NT2/D1 (cell line): ENCODE measurements around the gene HECTD2.
"Not testable (repeated sequence)": the region's sequence is repeated elsewhere in the genome, so short reads cannot be mapped to it uniquely, and the experiment has no call there.

Experiments used
- DNase-seq: peaks from one replicate; pipeline ENCODE4 v3.0.0-alpha.2; 2011; ENCODE audit warnings: low read depth, low spot score
- H3K27me3 ChIP-seq: 2 replicates; pipeline ENCODE4 v1.6.0; 2011; ENCODE audit warnings: mild to moderate bottlenecking; ENCODE audit not compliant: insufficient read length, insufficient read depth
- H3K36me3 ChIP-seq: 2 replicates; pipeline ENCODE4 v1.6.1; 2011; ENCODE audit warnings: mild to moderate bottlenecking, low read length, mixed read lengths; ENCODE audit not compliant: insufficient read depth, insufficient read length
- H3K4me1 ChIP-seq: 2 replicates; pipeline ENCODE4 v1.5.1; 2011; ENCODE audit not compliant: insufficient read depth, insufficient read length
- H3K4me3 ChIP-seq: 2 replicates; pipeline ENCODE4 v1.5.1; 2011; ENCODE audit warnings: low read depth; ENCODE audit not compliant: insufficient read length
- H3K9ac ChIP-seq: 2 replicates; pipeline ENCODE4 v1.6.0; 2011; ENCODE audit warnings: low read depth; ENCODE audit not compliant: insufficient read length
- H3K9me3 ChIP-seq: 2 replicates; pipeline ENCODE4 v1.5.1; 2011; ENCODE audit warnings: mild to moderate bottlenecking, low read length; ENCODE audit not compliant: insufficient read depth
- SUZ12 ChIP-seq: IDR thresholded peaks from 2 replicates; pipeline ENCODE4 v1.6.1; 2011; ENCODE audit not compliant: insufficient read length, insufficient read depth; ENCODE audit errors: extremely low read depth
- YY1 ChIP-seq: IDR thresholded peaks from 2 replicates; pipeline ENCODE4 v1.6.1; 2011; ENCODE audit not compliant: insufficient read length, insufficient read depth
- ZNF274 ChIP-seq: IDR thresholded peaks from 2 replicates; pipeline ENCODE4 v1.6.1; 2011; ENCODE audit warnings: mild to moderate bottlenecking, low read depth, low read length

HECTD2 gene

DNA sequence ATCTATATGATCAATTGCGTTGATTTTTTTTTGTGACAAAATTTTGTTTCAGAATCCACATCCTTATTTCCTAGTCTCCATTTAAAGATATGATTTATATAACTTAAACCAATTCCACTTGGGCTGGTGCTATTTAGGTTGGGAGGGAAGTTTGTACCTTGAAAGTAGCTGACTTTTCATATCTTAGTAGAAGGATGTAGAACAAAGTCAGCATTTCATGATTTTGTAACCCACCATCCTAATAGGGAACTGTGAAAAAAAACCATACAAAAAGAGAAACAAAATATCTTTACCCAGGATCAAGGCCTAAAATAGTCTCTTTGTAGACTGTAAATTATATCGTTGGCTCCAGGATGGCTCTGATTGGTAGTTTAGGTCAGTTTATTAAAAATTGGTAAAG is 8.3 kb downstream of the HECTD2 start:
- H3K9ac ChIP-seq: no peak overlapping the region

DNA sequence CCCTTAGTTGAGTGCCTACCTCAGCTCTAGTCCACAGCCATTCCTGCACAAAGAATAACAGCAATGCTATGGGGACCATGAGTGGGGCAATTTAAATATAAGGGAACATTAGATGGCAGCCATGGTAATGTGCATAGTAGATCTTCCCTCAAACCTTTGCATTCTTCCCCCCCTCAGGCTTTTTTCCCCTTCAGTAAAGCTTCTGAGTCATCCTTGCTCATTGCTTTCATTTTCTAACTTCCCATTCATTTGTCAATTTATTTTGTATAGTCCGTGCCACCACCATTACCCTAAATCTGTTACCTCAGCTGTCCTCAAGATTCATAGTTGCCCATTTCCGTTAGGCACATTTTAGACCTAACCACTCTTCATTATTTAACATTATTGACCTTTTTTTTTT is 10.7 kb downstream of the HECTD2 start:
- TF ChIP-seq ZNF274: no peak
- no peak for TF ChIP-seq YY1
- TF ChIP-seq SUZ12: no peak

More for the DNA sequence above, 8.3 kb downstream of the HECTD2 start:
- TF ChIP-seq SUZ12 (no peak), ZNF274 (no peak), YY1 (no peak)
- Histone ChIP-seq H3K4me3 (no peak overlapping the region), H3K4me1 (no peaks in the 10 kb centered on the region), H3K27me3 (no peaks in the 10 kb centered on the region), H3K36me3 (no peaks in the 10 kb centered on the region), H3K9me3 (no peaks in the 10 kb centered on the region)
- no peak for DNase-seq

DNA sequence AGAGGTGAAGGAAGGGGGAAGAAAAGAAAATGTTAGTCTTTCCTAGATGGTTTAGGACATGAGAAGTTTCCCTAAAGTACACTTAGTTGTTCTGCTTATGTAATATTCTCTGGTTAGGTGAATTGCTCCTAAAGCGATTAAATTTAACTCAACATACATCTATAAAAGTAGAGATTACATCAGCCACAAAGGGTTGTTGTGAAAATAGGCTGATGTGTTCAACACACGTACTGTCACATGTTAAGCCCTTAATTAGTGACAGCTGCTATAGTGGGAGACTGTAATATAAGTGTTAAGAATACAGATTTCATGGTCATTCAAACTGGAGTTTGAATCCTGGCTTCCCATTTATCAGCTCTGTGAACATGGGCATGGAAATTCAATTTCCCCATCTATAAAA is 12.8 kb downstream of the HECTD2 start:
- Histone ChIP-seq H3K9ac (no peak overlapping the region), H3K9me3 (no peaks in the 10 kb centered on the region), H3K4me3 (no peak overlapping the region), H3K27me3 (no peaks in the 10 kb centered on the region), H3K36me3 (no peaks in the 10 kb centered on the region), H3K4me1 (no peaks in the 10 kb centered on the region)
- DNase-seq: no peak
- TF ChIP-seq YY1 (no peak), SUZ12 (no peak)

More for the DNA sequence above, 10.7 kb downstream of the HECTD2 start:
- Histone ChIP-seq H3K27me3 (no peaks in the 10 kb centered on the region), H3K9ac (no peak overlapping the region), H3K36me3 (no peaks in the 10 kb centered on the region), H3K9me3 (no peaks in the 10 kb centered on the region), H3K4me3 (no peak overlapping the region), H3K4me1 (no peaks in the 10 kb centered on the region)
- DNase-seq: no peak

DNA sequence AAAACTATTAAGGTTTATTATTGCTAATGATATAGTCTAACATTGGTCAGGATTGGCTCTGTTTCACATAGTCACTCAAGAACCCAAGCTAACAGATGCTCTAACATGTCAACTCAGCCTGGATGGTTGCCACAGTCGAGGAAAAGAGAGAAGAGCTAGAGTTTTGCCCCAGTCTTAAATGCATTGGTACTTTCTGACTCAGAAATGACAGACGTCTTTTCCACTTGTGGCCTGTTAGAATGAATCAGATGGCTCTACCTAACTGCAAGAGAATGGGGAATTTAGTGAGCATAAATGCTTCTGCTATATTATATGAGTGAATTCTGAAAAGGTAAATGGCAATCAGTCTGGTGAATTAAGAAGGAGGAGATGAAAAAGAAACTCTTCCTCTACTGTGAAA is 13.9 kb downstream of the HECTD2 start:
- TF ChIP-seq ZNF274: no peak
- no peak for TF ChIP-seq YY1
- no peak for TF ChIP-seq SUZ12
- Histone ChIP-seq H3K4me1 (no peaks in the 10 kb centered on the region), H3K9ac (no peak overlapping the region), H3K36me3 (no peaks in the 10 kb centered on the region), H3K27me3 (no peaks in the 10 kb centered on the region), H3K9me3 (no peaks in the 10 kb centered on the region), H3K4me3 (no peak overlapping the region)
- DNase-seq: no peak

DNA sequence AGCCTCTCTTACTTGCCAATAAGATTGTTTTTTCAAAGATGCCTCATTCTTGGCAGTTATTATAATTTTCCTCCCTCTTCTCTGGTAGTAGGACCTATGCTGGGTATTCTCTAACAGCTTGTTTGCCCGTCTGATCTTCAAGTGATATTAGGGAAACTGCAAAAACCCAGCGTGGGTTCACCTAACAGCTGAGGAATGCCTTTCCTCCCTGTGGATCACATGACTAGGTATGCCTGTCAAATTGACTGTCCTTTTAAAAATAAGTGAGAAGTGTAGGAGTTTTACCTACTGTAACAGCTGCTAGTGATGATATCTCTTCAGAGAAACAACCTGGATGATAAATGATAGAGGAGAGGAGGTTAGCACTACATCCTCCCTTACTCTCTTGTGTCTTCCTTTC is 22.0 kb downstream of the HECTD2 start:
- no peak for DNase-seq
- Histone ChIP-seq H3K4me3 (no peak overlapping the region), H3K27me3 (no peaks in the 10 kb centered on the region), H3K36me3 (peaks cover 6% of the 10 kb centered on the region), H3K4me1 (no peaks in the 10 kb centered on the region), H3K9me3 (no peaks in the 10 kb centered on the region), H3K9ac (no peak overlapping the region)
- TF ChIP-seq ZNF274 (no peak), YY1 (no peak), SUZ12 (no peak)

DNA sequence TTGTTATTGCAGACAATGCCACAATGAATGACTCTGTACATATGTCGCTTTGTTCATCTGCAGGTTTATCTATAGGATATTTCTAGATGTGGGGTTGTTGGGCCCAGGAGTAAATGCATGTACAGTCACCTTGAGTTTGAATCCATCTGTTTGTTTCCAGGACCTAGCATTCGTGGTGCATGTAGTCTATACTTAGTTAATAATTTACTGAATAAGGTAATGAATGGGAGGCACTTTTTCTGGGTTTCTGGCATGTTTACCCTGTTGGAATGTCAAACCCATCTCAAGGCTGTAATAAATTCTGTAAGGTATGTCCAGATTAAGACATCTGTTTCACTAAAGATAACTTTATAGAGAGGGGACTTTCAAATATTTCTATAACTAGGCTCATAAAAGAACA is 23.5 kb downstream of the HECTD2 start:
- no peak for TF ChIP-seq ZNF274
- TF ChIP-seq YY1: no peak
- no peaks in the 10 kb centered on the region for H3K4me1 ChIP-seq
- H3K4me3 ChIP-seq: no peak overlapping the region
- H3K27me3 ChIP-seq: no peaks in the 10 kb centered on the region
- H3K9me3 ChIP-seq: no peaks in the 10 kb centered on the region
- H3K9ac ChIP-seq: no peak overlapping the region
- DNase-seq: no peak
- H3K36me3 ChIP-seq: peaks cover 6% of the 10 kb centered on the region

DNA sequence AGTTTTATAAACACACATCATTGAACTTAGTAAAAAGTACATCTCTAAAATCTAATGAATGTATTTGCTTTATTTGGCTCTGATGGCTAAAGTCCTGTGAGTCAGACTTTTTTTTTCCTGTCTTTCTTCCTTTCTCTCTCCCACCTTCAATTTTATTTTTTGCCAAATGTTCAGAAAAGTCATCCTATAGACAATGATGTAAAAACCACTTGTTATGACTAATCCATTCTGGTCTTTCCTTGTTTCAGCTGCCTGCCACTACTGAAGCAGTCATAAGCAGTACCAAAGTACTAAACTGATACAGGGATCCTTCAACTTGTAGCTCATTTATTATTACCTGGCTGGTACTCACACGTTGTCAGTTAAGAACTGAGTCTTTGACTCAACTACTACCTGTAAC is 23.9 kb downstream of the HECTD2 start:
- peaks cover 6% of the 10 kb centered on the region for H3K36me3 ChIP-seq
- no peaks in the 10 kb centered on the region for H3K27me3 ChIP-seq
- no peak for DNase-seq
- H3K4me1 ChIP-seq: no peaks in the 10 kb centered on the region
- TF ChIP-seq SUZ12 (no peak), ZNF274 (no peak), YY1 (no peak)
- no peak overlapping the region for H3K4me3 ChIP-seq
- H3K9me3 ChIP-seq: no peaks in the 10 kb centered on the region
- no peak overlapping the region for H3K9ac ChIP-seq

DNA sequence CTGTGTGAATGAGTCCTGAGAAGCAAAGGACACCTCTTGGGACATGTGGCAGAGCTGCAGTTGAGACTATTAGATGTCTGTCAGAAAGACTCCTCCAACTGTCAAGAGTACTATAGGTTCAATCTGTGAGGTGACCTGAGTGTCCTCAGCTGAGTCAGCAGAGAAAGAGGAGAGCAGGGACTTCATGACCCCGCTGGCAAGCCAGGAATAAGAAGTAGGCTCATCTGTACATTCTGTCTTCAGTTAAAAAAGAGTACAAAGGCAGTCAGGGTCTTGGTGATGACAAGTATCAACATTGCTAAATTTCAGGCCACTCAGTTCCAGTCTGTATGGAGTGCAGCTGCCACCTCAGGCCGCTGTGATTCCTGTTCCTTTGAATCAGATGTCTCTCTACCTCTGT is 25.1 kb downstream of the HECTD2 start:
- Histone ChIP-seq H3K4me3 (no peak overlapping the region), H3K4me1 (no peaks in the 10 kb centered on the region), H3K9me3 (no peaks in the 10 kb centered on the region), H3K27me3 (no peaks in the 10 kb centered on the region), H3K36me3 (peaks cover 6% of the 10 kb centered on the region), H3K9ac (no peak overlapping the region)
- DNase-seq: no peak
- TF ChIP-seq YY1 (no peak), ZNF274 (no peak), SUZ12 (no peak)

DNA sequence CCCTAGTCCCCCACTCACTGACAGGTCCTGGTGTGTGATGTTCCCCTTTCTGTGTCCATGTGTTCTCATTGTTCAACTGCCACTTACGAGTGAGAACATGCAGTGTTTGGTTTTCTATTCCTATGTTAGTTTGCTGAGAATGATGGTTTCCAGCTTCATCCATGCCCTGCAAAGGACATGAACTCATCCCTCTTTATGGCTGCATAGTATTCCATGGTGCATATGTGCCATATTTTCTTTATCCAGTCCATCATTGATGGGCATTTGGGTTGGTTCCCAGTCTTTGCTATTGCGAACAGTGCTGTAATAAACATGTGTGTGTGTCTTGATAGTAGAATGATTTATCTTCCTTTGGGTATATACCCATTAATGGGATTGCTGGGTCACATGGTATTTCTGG is 28.1 kb downstream of the HECTD2 start:
- not testable (repeated sequence) for H3K9ac ChIP-seq, H3K4me3 ChIP-seq, H3K27me3 ChIP-seq, H3K9me3 ChIP-seq, H3K4me1 ChIP-seq, H3K36me3 ChIP-seq, DNase-seq
